RWPE1 (cell line): ENCODE data around the gene PIAS1.

Experiments used
- CTCF ChIA-PET: fragments of 350-600 bp; sonication (Branson Sonifier 250); formaldehyde crosslinking; extraction: SDS; loops from one replicate; lab custom pipeline; 2021; lab: Yijun Ruan, JAX
- POLR2A ChIA-PET: fragments of 400-600 bp; formaldehyde crosslinking; extraction: SDS; loops from one replicate; lab custom pipeline; 2020; ENCODE audit warnings: antibody characterized with exemption; ENCODE audit not compliant: low non-redundant PET; lab: Yijun Ruan, JAX
- DNase-seq: peaks from one replicate; pipeline ENCODE4 v3.0.0; 2012; ENCODE audit warnings: low spot score
- H3K27ac ChIP-seq: fragments of 450-650 bp; 2 replicates; pipeline ENCODE4 v1.5.1; 2017
- TF ChIP-seq, protein P1 (sequence below): fragments of 450-650 bp; conservative IDR thresholded peaks from 2 replicates; pipeline ENCODE4 v1.5.1; 2017; ENCODE audit warnings: low read depth, mild to moderate bottlenecking

The PIAS1 gene

DNA sequence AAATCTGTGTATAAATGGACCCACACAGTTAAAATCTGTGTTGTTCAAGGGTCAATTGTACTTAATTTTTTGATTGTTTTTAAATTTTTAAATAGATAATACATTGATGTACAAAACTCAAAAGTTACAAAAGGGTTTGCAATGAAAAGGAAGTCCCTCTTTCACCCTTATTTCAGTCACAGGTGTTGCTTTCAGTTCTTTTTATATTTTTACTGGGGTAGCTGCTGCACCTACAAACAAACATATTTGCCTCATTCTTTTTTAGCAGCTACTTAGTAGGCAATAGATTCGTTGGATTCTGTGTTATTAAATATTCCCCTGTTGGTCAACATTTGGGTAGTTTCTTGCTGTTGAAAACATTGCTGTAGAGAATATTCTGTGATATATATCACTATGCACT is 44.4 kb downstream of the PIAS1 start:
- TF ChIP-seq, protein P1, sequence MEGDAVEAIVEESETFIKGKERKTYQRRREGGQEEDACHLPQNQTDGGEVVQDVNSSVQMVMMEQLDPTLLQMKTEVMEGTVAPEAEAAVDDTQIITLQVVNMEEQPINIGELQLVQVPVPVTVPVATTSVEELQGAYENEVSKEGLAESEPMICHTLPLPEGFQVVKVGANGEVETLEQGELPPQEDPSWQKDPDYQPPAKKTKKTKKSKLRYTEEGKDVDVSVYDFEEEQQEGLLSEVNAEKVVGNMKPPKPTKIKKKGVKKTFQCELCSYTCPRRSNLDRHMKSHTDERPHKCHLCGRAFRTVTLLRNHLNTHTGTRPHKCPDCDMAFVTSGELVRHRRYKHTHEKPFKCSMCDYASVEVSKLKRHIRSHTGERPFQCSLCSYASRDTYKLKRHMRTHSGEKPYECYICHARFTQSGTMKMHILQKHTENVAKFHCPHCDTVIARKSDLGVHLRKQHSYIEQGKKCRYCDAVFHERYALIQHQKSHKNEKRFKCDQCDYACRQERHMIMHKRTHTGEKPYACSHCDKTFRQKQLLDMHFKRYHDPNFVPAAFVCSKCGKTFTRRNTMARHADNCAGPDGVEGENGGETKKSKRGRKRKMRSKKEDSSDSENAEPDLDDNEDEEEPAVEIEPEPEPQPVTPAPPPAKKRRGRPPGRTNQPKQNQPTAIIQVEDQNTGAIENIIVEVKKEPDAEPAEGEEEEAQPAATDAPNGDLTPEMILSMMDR, result no peak
- DNase-seq, result no peak
- no peak overlapping the region for H3K27ac ChIP-seq
- CTCF ChIA-PET, result interaction anchor here (0.7 kb wide), 1 partner anchor 696 kb away, joined by 3 read pairs; no protein-coding TSS in a partner anchor
- POLR2A ChIA-PET, result no interaction called here

DNA sequence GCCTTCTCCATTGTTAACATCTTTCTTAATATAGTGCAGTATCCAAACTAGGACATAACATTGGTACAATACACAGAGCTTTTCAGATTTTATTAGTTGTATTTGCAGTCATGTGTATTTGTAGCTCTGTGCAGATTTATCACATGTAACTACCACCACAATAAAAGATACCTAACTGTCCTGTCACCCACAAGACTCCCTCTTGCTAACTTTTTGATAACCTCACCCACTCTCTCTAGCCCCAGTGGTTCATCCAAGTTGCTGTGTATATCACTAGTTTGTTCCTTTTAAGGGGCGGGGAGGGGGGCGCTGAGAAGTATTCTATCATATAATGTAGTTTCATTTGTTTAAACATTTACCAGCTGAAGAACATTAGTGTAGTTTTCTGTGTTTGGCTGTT is 46.1 kb downstream of the PIAS1 start:
- POLR2A ChIA-PET, result no interaction called here
- CTCF ChIA-PET, result interaction anchor here (0.6 kb wide), 2 partner anchors 94 to 1466 kb away, joined by 3 read pairs; no protein-coding TSS in a partner anchor
- DNase-seq, result no peak
- TF ChIP-seq, protein P1, result no peak
- no peak overlapping the region for H3K27ac ChIP-seq

DNA sequence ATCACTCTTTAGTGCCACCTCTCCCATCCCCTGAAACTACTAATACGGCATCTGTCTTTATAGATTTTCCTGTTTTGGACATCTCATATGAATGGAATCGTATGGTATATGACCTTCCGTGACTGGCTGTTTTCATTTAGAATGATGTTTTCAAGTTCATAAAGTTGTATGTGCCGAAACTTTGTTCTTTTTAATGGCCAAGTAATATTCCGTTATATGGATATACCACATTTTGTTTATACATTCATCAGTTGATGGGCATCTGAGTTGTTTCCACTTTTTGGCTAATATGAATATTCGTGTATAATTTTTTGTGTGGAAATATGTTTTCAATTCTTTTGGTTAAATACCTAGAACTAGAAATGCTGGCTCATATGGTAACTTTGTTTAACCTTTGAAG is 49.5 kb downstream of the PIAS1 start:
- TF ChIP-seq, protein P1, result no peak
- ChIA-PET CTCF (no interaction called here), POLR2A (no interaction called here)
- no peak overlapping the region for H3K27ac ChIP-seq
- no peak for DNase-seq

DNA sequence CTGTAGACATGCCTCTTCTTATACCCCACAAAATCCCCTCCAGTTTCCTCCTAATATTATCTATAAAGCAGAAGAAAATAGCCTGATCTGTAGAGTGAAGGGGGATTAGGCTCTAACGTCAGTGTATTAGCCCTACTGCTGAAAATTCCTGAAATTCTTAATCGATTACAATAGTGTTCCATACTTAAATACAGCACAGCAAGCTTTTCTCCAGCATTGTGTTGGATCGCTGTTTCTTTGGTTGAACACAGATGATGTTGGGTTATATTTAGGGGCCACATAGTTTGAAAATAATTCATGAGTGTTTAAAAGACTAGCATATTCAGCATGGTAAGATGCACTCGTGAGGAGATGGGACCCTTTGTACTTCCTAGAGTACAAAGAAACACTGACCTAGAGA is 52.5 kb downstream of the PIAS1 start:
- ChIA-PET CTCF (no interaction called here), POLR2A (no interaction called here)
- DNase-seq, result no peak
- no peak overlapping the region for H3K27ac ChIP-seq
- TF ChIP-seq, protein P1, result no peak

DNA sequence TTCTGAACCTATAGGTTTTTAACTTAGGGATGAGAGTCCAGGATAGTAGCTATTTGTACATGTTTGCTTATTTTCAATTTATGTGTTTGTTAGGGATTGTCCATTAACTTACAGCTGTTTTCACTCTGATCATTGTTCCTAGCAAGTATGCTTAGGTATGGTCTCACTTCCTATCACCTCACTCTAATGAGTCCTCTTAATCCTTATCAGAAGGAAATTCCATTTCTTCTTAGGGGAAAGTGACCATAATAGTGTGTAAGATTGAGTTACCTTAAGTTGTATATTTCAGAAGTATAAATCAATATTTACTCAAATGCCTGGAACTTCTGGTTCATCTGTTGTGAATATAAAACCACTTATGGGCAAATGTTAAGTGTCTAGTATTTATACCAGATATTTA is 53.0 kb downstream of the PIAS1 start:
- ChIA-PET POLR2A (no interaction called here), CTCF (no interaction called here)
- no peak overlapping the region for H3K27ac ChIP-seq

DNA sequence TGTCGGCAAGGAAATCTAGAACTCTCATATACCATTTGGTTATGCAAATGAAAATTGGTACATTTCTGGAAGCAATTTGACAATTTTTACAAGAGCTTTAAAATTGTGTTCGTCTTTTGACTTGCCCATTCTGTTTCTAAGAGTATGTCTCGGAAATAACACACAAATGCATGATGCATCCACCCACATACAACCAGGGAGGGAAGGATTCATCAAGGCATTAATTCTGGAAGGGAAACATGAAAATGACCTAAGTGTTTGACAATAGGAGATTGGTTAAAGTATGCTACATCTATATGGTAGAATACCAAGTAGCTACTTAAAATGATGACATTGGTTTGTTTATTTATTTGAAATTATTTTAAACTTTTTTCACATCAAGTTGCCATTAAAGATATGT is 58.6 kb downstream of the PIAS1 start:
- H3K27ac ChIP-seq, result no peak overlapping the region
- POLR2A ChIA-PET, result no interaction called here
- TF ChIP-seq, protein P1, result no peak
- CTCF ChIA-PET, result interaction anchor here (0.8 kb wide), 1 partner anchor 11 kb away, joined by 3 read pairs; no protein-coding TSS in a partner anchor
- no peak for DNase-seq

More for the DNA sequence above, 53.0 kb downstream of the PIAS1 start:
- no peak for DNase-seq
- TF ChIP-seq, protein P1, result no peak

DNA sequence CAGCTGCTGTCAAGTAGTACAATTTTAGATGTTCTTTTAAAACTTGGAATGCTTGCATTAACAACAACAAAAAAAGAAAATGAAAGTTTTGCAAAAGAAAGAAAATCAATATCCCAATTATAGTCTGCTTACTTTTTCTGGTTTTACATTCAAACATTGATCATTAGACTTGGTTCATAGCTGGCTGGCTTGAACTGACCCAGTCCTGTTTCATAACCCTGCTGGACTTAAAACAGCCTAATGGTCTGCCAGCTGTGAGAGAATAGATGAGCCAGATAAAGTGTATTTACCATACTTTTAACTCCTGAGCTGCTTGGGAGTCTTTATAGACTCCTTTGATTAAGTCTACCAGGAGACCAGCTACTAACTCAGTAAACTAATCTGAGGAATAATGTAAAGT is 59.2 kb downstream of the PIAS1 start:
- no peak overlapping the region for H3K27ac ChIP-seq
- DNase-seq, result no peak
- TF ChIP-seq, protein P1, result no peak
- POLR2A ChIA-PET, result no interaction called here
- CTCF ChIA-PET, result interaction anchor here (0.8 kb wide), 1 partner anchor 11 kb away, joined by 3 read pairs; no protein-coding TSS in a partner anchor
